ENCODE measurements around the gene IPO8.
A peak's percentile ranks its signal among the peaks of the same experiment; 100 is the strongest.

Gene IPO8

GRCh38 chr12:30695199-30696102 lies at the start of gene IPO8:
Gene IPO8 (minus strand): TSS chr12:30695869. CDS start chr12:30695647, 222 bp downstream.
- Histone ChIP-seq H3K9ac (peak within 1 kb of the TSS; percentile 58), H3K36me3 (ENCODE audit: control insufficient read depth, insufficient read depth, low read length) (no peaks in the 10 kb centered on the region)

DNA sequence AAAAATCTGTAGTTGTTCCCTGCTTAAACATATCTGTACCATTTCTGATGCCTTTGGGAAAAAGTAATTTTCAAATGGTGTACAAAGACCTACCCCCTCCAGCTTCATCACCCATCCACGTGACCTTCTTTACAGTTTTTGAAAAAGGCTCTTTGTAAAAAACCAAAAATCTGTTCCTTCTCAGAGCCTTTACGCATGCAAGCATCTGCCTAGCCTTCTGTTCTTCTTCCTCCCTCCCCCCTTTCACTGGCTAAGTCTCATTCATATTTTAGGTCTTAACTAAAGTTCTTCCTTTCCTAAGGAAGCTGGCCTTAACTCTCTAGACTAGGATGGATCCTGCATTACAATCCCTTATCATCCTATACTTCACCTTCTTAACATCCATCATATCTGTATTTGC lies 48.7 kb upstream of the IPO8 start:
- no peak overlapping the region for H3K4me3 ChIP-seq (ENCODE audit: low read depth, low read length)
- TF ChIP-seq, protein P1, sequence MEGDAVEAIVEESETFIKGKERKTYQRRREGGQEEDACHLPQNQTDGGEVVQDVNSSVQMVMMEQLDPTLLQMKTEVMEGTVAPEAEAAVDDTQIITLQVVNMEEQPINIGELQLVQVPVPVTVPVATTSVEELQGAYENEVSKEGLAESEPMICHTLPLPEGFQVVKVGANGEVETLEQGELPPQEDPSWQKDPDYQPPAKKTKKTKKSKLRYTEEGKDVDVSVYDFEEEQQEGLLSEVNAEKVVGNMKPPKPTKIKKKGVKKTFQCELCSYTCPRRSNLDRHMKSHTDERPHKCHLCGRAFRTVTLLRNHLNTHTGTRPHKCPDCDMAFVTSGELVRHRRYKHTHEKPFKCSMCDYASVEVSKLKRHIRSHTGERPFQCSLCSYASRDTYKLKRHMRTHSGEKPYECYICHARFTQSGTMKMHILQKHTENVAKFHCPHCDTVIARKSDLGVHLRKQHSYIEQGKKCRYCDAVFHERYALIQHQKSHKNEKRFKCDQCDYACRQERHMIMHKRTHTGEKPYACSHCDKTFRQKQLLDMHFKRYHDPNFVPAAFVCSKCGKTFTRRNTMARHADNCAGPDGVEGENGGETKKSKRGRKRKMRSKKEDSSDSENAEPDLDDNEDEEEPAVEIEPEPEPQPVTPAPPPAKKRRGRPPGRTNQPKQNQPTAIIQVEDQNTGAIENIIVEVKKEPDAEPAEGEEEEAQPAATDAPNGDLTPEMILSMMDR (IDR thresholded peaks at IDR 0.05) = no peak
- no peaks in the 10 kb centered on the region for H3K9me3 ChIP-seq (ENCODE audit: control insufficient read depth, low read length)
- H2AFZ ChIP-seq = no peak overlapping the region
- H3K4me2 ChIP-seq (ENCODE audit: low read length) = no peak overlapping the region
- H3K9ac ChIP-seq = no peak overlapping the region
- H3K27me3 ChIP-seq (ENCODE audit: control insufficient read depth, insufficient read depth, low read length) = no peaks in the 10 kb centered on the region
- H3K79me2 ChIP-seq = no peaks in the 10 kb centered on the region
- no peak overlapping the region for H3K27ac ChIP-seq
- H3K36me3 ChIP-seq (ENCODE audit: control insufficient read depth, insufficient read depth, low read length) = no peaks in the 10 kb centered on the region
- H3K4me1 ChIP-seq = peaks cover 4% of the 10 kb centered on the region

More at GRCh38 chr12:30695199-30696102, at the start of gene IPO8:
- TF ChIP-seq, protein P1 (IDR thresholded peaks at IDR 0.05) = peak; percentile 8
- Histone ChIP-seq H3K27ac (peak within 1 kb of the TSS; percentile 66), H3K4me3 (ENCODE audit: low read depth, low read length) (peak within 1 kb of the TSS; percentile 91), H3K79me2 (no peaks in the 10 kb centered on the region), H3K9me3 (ENCODE audit: control insufficient read depth, low read length) (no peaks in the 10 kb centered on the region), H3K4me1 (peaks cover 18% of the 10 kb centered on the region), H2AFZ (peak within 1 kb of the TSS; percentile 93), H3K4me2 (ENCODE audit: low read length) (peak within 1 kb of the TSS; percentile 94), H3K27me3 (ENCODE audit: control insufficient read depth, insufficient read depth, low read length) (no peaks in the 10 kb centered on the region)

DNA sequence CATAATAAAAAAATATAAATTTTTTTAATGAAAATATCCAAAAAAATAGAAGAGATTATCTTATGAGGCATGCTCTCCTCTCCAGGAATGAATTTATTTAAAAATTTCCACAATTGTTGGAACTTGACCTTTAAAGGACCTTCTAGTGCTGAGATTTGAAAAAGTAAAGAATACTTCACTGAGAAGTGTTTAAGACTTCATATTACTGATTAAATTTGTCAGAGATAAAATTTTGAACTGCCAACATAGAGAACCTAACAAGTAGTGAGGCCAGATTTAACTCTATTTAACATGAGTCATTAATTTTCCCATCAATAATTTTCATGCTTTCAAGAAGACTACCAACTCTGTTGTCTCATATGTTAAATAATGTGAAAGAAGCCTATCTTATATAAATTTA lies 44.6 kb upstream of the IPO8 start:
- no peak overlapping the region for H3K27ac ChIP-seq
- H3K79me2 ChIP-seq = no peaks in the 10 kb centered on the region
- H3K4me2 ChIP-seq (ENCODE audit: low read length) = no peak overlapping the region
- no peaks in the 10 kb centered on the region for H3K36me3 ChIP-seq (ENCODE audit: control insufficient read depth, insufficient read depth, low read length)
- H3K9ac ChIP-seq = no peak overlapping the region
- no peak overlapping the region for H3K4me3 ChIP-seq (ENCODE audit: low read depth, low read length)
- TF ChIP-seq, protein P1 (IDR thresholded peaks at IDR 0.05) = no peak
- H3K4me1 ChIP-seq = peaks cover 4% of the 10 kb centered on the region
- H2AFZ ChIP-seq = no peak overlapping the region
- no peaks in the 10 kb centered on the region for H3K27me3 ChIP-seq (ENCODE audit: control insufficient read depth, insufficient read depth, low read length)
- no peaks in the 10 kb centered on the region for H3K9me3 ChIP-seq (ENCODE audit: control insufficient read depth, low read length)

DNA sequence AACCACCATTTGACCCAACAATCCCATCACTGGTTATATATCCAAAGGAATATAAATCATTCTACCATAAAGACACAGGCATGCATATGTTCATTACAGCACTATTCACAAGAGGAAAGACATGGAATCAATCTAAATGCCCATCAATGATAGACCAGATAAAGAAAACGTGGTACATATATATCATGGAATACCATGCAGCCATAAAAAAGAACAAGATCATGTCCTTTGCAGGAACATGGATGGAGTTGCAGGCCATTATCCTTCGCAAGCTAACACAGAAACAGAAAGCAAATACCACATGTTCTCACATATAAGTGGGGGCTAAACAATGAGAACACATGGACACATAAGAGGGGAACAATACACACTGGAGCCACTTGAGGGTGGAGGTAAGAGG lies 43.4 kb upstream of the IPO8 start:
- no peaks in the 10 kb centered on the region for H3K27me3 ChIP-seq (ENCODE audit: control insufficient read depth, insufficient read depth, low read length)
- no peak overlapping the region for H3K27ac ChIP-seq
- H3K36me3 ChIP-seq (ENCODE audit: control insufficient read depth, insufficient read depth, low read length) = no peaks in the 10 kb centered on the region
- no peak overlapping the region for H2AFZ ChIP-seq
- H3K9ac ChIP-seq = no peak overlapping the region
- H3K4me1 ChIP-seq = peaks cover 4% of the 10 kb centered on the region
- H3K9me3 ChIP-seq (ENCODE audit: control insufficient read depth, low read length) = no peaks in the 10 kb centered on the region
- no peak overlapping the region for H3K4me3 ChIP-seq (ENCODE audit: low read depth, low read length)
- TF ChIP-seq, protein P1 (IDR thresholded peaks at IDR 0.05) = no peak
- H3K79me2 ChIP-seq = peaks cover 1% of the 10 kb centered on the region
- H3K4me2 ChIP-seq (ENCODE audit: low read length) = no peak overlapping the region
